H1 (cell line): Measurements from ENCODE around the gene CLEC16A. TPM values are rescaled to one million over a fixed set of nuclear protein-coding genes. Genes with fewer than 3 reads are reported as not detected.

ENCODE experiments used
- CTCF ChIA-PET: fragments of 300-600 bp; sonication (Branson Sonifier 250); formaldehyde crosslinking; loops from one replicate; lab custom pipeline; 2021; ENCODE audit not compliant: partially characterized antibody; lab: Charles Lee
- POLR2A ChIA-PET: fragments of 300-600 bp; sonication (Branson Sonifier 250); formaldehyde crosslinking; loops from one replicate; lab custom pipeline; 2021; ENCODE audit warnings: inconsistent platforms; ENCODE audit not compliant: partially characterized antibody; lab: Charles Lee
- DNase-seq, 2 experiments: peaks; one replicate each; pipeline versions ENCODE4 v3.0.0 to v3.0.0-alpha.2; 2010 to 2022; ENCODE audit warnings: low spot score in 2 of 2, low read depth in 1 of 2, mixed read lengths in 1 of 2
- FAIRE-seq: peaks from 2 replicates; lab custom pipeline; 2011; peaks lifted over from hg19 to GRCh38; lab: Jason Lieb, UNC
- H2AFZ ChIP-seq: 2 replicates; pipeline ENCODE4 v1.8.1; 2012; ENCODE audit warnings: low read length, inconsistent platforms
- H2AK5ac ChIP-seq: 2 replicates; pipeline ENCODE4 v1.6.1; 2013; ENCODE audit warnings: low read depth, low read length
- H2BK120ac ChIP-seq: replicated peaks from 2 replicates; pipeline ENCODE3; 2013; ENCODE audit warnings: low read depth, low read length, inconsistent platforms
- H2BK12ac ChIP-seq: 2 replicates; pipeline ENCODE4 v1.6.1; 2013; ENCODE audit warnings: low read depth, low read length
- H2BK15ac ChIP-seq: 2 replicates; pipeline ENCODE4 v1.6.1; 2013; ENCODE audit warnings: low read length
- H2BK20ac ChIP-seq: 2 replicates; pipeline ENCODE4 v1.6.1; 2013; ENCODE audit warnings: low read length
- H2BK5ac ChIP-seq: 2 replicates; pipeline ENCODE4 v1.6.1; 2013; ENCODE audit warnings: low read depth, low read length
- H3K14ac ChIP-seq: 2 replicates; pipeline ENCODE4 v1.6.1; 2013; ENCODE audit warnings: inconsistent platforms; ENCODE audit not compliant: insufficient read length
- H3K18ac ChIP-seq: 2 replicates; pipeline ENCODE4 v1.6.1; 2013; ENCODE audit warnings: low read length; ENCODE audit errors: extremely low read depth
- H3K23ac ChIP-seq: 2 replicates; pipeline ENCODE4 v1.6.1; 2013; ENCODE audit warnings: inconsistent platforms; ENCODE audit not compliant: insufficient read length
- H3K23me2 ChIP-seq: 2 replicates; pipeline ENCODE4 v1.6.1; 2013; ENCODE audit warnings: low read depth, low read length
- H3K27ac ChIP-seq: 2 replicates; pipeline ENCODE4 v1.6.1; 2011; ENCODE audit warnings: low read depth, low read length, inconsistent platforms
- H3K27me3 ChIP-seq, 4 experiments: replicated peaks in 1 of 4; 1 replicate in 1 of 4; 2 replicates in 3 of 4; pipeline versions ENCODE4 v1.6.1 to v1.8.1; 2011 to 2013; ENCODE audit warnings: low read length in 3 of 4, mild to moderate bottlenecking in 3 of 4, inconsistent platforms in 2 of 4, mixed read lengths in 2 of 4, moderate library complexity in 1 of 4; ENCODE audit not compliant: control insufficient read depth in 3 of 4, insufficient read depth in 3 of 4; ENCODE audit errors: extremely low read depth in 1 of 4
- H3K36me3 ChIP-seq, 4 experiments: 2 replicates each; pipeline versions ENCODE4 v1.6.1 to v1.8.1; 2011 to 2013; ENCODE audit warnings: mild to moderate bottlenecking in 4 of 4, low read length in 3 of 4, moderate library complexity in 2 of 4, control low read depth in 1 of 4, inconsistent platforms in 1 of 4; ENCODE audit not compliant: insufficient read depth in 4 of 4, control insufficient read depth in 2 of 4
- H3K4ac ChIP-seq: replicated peaks from 2 replicates; pipeline ENCODE3; 2013; ENCODE audit warnings: low read length, low read depth, mixed read lengths, inconsistent platforms; ENCODE audit not compliant: insufficient read length
- H3K4me1 ChIP-seq, 4 experiments: replicated peaks in 1 of 4; 1 replicate in 1 of 4; 2 replicates in 3 of 4; pipeline versions ENCODE4 v1.6.1 to v1.8.1; 2011 to 2013; ENCODE audit warnings: low read length in 3 of 4, inconsistent platforms in 2 of 4, mixed read lengths in 1 of 4; ENCODE audit not compliant: insufficient read depth in 4 of 4, control insufficient read depth in 3 of 4
- H3K4me2 ChIP-seq, 2 experiments: 2 replicates each; pipeline versions ENCODE4 v1.6.1 to v1.8.1; 2011 to 2013; ENCODE audit warnings: low read depth in 2 of 2, low read length in 2 of 2, control low read depth in 1 of 2, inconsistent platforms in 1 of 2, mild to moderate bottlenecking in 1 of 2; ENCODE audit not compliant: insufficient read depth in 1 of 2
- H3K4me3 ChIP-seq, 4 experiments: fragments of 200-600, 300-600 bp in 1 of 4; sonication (generic), shearing (Covaris generic), sonication (Bioruptor Twin) in 1 of 4; 2 replicates each; pipeline versions ENCODE4 v1.5.1 to v1.8.1; 2011 to 2016; ENCODE audit warnings: low read length in 4 of 4, low read depth in 3 of 4, control low read depth in 2 of 4, inconsistent platforms in 2 of 4, mild to moderate bottlenecking in 2 of 4, mixed read lengths in 1 of 4, moderate library complexity in 1 of 4; ENCODE audit not compliant: insufficient read depth in 2 of 4; ENCODE audit errors: extremely low read depth in 1 of 4
- H3K56ac ChIP-seq: replicated peaks from 2 replicates; pipeline ENCODE3; 2013; ENCODE audit warnings: low read depth, mild to moderate bottlenecking, mixed read lengths, low read length, inconsistent platforms; ENCODE audit not compliant: insufficient read length
- H3K79me1 ChIP-seq: 2 replicates; pipeline ENCODE4 v1.6.1; 2013; ENCODE audit warnings: low read depth, low read length, control low read depth
- H3K79me2 ChIP-seq, 2 experiments: 2 replicates each; pipeline versions ENCODE4 v1.6.1 to v1.8.1; 2012 to 2013; ENCODE audit warnings: low read length in 2 of 2, mild to moderate bottlenecking in 2 of 2, inconsistent platforms in 1 of 2; ENCODE audit not compliant: insufficient read depth in 2 of 2, control insufficient read depth in 1 of 2
- H3K9ac ChIP-seq, 4 experiments: replicated peaks in 1 of 4; 1 replicate in 1 of 4; 2 replicates in 3 of 4; pipeline versions ENCODE4 v1.6.1 to v1.8.1; 2011 to 2013; ENCODE audit warnings: low read depth in 3 of 4, low read length in 3 of 4, control low read depth in 2 of 4, mild to moderate bottlenecking in 2 of 4, moderate library complexity in 2 of 4, inconsistent platforms in 1 of 4; ENCODE audit errors: extremely low read depth in 1 of 4
- H3K9me3 ChIP-seq, 2 experiments: 2 replicates each; pipeline versions ENCODE4 v1.6.1 to v1.8.1; 2012 to 2013; ENCODE audit warnings: mild to moderate bottlenecking in 2 of 2, moderate library complexity in 2 of 2, control low read depth in 1 of 2, inconsistent platforms in 1 of 2, low read depth in 1 of 2, low read length in 1 of 2, mixed read lengths in 1 of 2; ENCODE audit not compliant: insufficient read depth in 2 of 2
- H4K20me1 ChIP-seq, 2 experiments: replicated peaks in 1 of 2; 2 replicates each; pipeline versions ENCODE3 to v1.8.1; 2011 to 2013; ENCODE audit warnings: inconsistent platforms in 2 of 2, low read length in 2 of 2, mild to moderate bottlenecking in 1 of 2; ENCODE audit not compliant: insufficient read depth in 2 of 2, control insufficient read depth in 1 of 2
- H4K5ac ChIP-seq: 2 replicates; pipeline ENCODE4 v1.6.1; 2013; ENCODE audit warnings: low read length, low read depth, mixed read lengths, inconsistent platforms; ENCODE audit not compliant: insufficient read length
- H4K8ac ChIP-seq: 2 replicates; pipeline ENCODE4 v1.8.0; 2013; ENCODE audit warnings: mild to moderate bottlenecking, moderate library complexity, low read length, inconsistent platforms; ENCODE audit not compliant: insufficient read depth; ENCODE audit errors: extremely low read depth
- H4K91ac ChIP-seq: replicated peaks from 2 replicates; pipeline ENCODE3; 2013; ENCODE audit warnings: low read length, mixed read lengths, inconsistent platforms; ENCODE audit not compliant: insufficient read length
- CBX8 ChIP-seq: fragments of 300-800, 300-1000 bp; sonication (generic); IDR thresholded peaks from 2 replicates; pipeline ENCODE4 v1.7.1; 2016; ENCODE audit warnings: low read depth, low read length, borderline replicate concordance
- CHD2 ChIP-seq: IDR thresholded peaks from 2 replicates; pipeline ENCODE4 v1.6.1; 2012; ENCODE audit warnings: low read length, improper control_type of control experiment
- CREB1 ChIP-seq: IDR thresholded peaks from 2 replicates; pipeline ENCODE4 v1.6.1; 2012; ENCODE audit warnings: inconsistent platforms
- GABPA ChIP-seq: IDR thresholded peaks from 2 replicates; pipeline ENCODE4 v1.6.1; 2011; ENCODE audit warnings: mild to moderate bottlenecking, low read length, moderate library complexity, borderline replicate concordance; ENCODE audit not compliant: insufficient read depth
- JUND ChIP-seq: IDR thresholded peaks from 2 replicates; pipeline ENCODE4 v1.6.1; 2011; ENCODE audit warnings: mild to moderate bottlenecking, improper control_type of control experiment, low read length
- NANOG ChIP-seq: IDR thresholded peaks from 2 replicates; pipeline ENCODE4 v1.6.1; 2011; ENCODE audit warnings: low read length, low read depth, mild to moderate bottlenecking, inconsistent platforms; ENCODE audit not compliant: insufficient read depth, poor library complexity, severe bottlenecking
- PHF8 ChIP-seq: fragments of 200-600 bp; sonication (generic); conservative IDR thresholded peaks from 2 replicates; pipeline ENCODE4 v1.7.1; 2012; ENCODE audit warnings: low read depth, mild to moderate bottlenecking, inconsistent platforms, low read length, moderate library complexity
- RAD21 ChIP-seq, 2 experiments: IDR thresholded peaks in 1 of 2; conservative IDR thresholded peaks in 1 of 2; 2 replicates each; pipeline ENCODE4 v1.6.1; 2011; ENCODE audit warnings: low read depth in 2 of 2, low read length in 2 of 2, improper control_type of control experiment in 1 of 2, inconsistent platforms in 1 of 2, mild to moderate bottlenecking in 1 of 2, moderate library complexity in 1 of 2
- TBP ChIP-seq: IDR thresholded peaks from 2 replicates; pipeline ENCODE4 v1.6.1; 2011; ENCODE audit warnings: low read depth, low read length, improper control_type of control experiment
- WGBS, 2 experiments: shearing (Covaris generic) in 1 of 2; methylation state at CpG; one replicate each; pipeline versions ENCODE4 v1.1.6 to v1.1.7; 2013 to 2015; ENCODE audit warnings: low lambda C conversion rate in 2 of 2, mixed read lengths in 2 of 2, inconsistent platforms in 1 of 2, low coverage in 1 of 2, missing lambda C conversion rate in 1 of 2; ENCODE audit not compliant: insufficient replicate concordance in 2 of 2, insufficient coverage in 1 of 2, insufficient read length in 1 of 2; ENCODE audit errors: extremely low coverage in 1 of 2, missing lambda C conversion rate in 1 of 2; 5-methylcytosine and 5-hydroxymethylcytosine counted together
- polyA plus RNA-seq, 7 experiments: library from polyadenylated mRNA; depleted of rRNA in 3 of 7; stranded (reverse) in 5 of 7; unstranded in 2 of 7; fragments of >200 nt in 5 of 7; fragments of 200-250 nt in 2 of 7; gene quantifications; 1 replicate in 5 of 7; 2 replicates in 1 of 7; 4 replicates in 1 of 7; pipeline versions ENCODE4 v1.2.1 to v1.2.3, GENCODE V29; 2011 to 2013; ENCODE audit warnings: missing spikeins in 2 of 7, mixed read lengths in 2 of 7
- total RNA-seq: library from RNA; stranded (reverse); fragmentation: NEBNext Ultra II Directional; extraction: Animal tissue kit (Norgen Biotek cat#: 25700); gene quantifications from 2 replicates; pipeline ENCODE4 v1.2.1, GENCODE V29; 2021

The CLEC16A gene
- total and polyA plus RNA-seq, 2 of the 8 experiments (the other 6 are each of a cell fraction or from before 2014, with no cell fraction given) = 7.6 to 19.3 TPM

DNA sequence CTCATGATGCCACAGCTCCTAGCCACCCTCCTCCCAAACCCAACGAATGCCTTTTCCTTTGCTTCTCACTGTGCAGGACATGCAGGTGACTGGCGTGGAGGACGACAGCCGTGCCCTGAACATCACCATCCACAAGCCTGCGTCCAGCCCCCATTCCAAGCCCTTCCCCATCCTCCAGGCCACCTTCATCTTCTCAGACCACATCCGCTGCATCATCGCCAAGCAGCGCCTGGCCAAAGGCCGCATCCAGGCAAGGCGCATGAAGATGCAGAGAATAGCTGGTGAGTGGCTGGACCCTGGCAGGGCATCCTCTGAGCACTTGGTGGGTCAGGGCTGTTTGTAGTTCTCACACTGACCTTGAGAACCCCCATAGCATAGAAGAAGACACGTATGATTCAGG lies 179.3 kb downstream of the CLEC16A start:
- FAIRE-seq (no peak), DNase-seq (no peak)
- H3K79me2 ChIP-seq = no peaks in the 10 kb centered on the region
- H3K79me1 ChIP-seq = no peaks in the 10 kb centered on the region
- no peak overlapping the region for H2BK20ac ChIP-seq
- no peak overlapping the region for H2AFZ ChIP-seq
- H3K9ac ChIP-seq = no peak overlapping the region
- H3K23ac ChIP-seq = no peak overlapping the region
- peaks cover 0 to 3% (median 1%) of the 10 kb centered on the region in 4 experiments; a peak in 1 of 8 replicates for H3K36me3 ChIP-seq
- H3K9me3 ChIP-seq = no peaks in the 10 kb centered on the region
- WGBS, 2 experiments = 87% methylated on average over 11 of the region's 11 CpGs; no CpG with 5 or more reads in 1 of the 2 experiments
- POLR2A ChIA-PET = no interaction called here
- H2BK120ac ChIP-seq = no peak overlapping the region
- no peak overlapping the region for H3K18ac ChIP-seq
- H3K56ac ChIP-seq = no peak overlapping the region
- no peaks in the 10 kb centered on the region; the same call in 1 of the 2 replicates for H3K23me2 ChIP-seq
- no peak overlapping the region for H3K27ac ChIP-seq
- H3K27me3 ChIP-seq = no peaks in the 10 kb centered on the region
- H2BK15ac ChIP-seq = no peak overlapping the region
- CTCF ChIA-PET = interaction anchor here (0.8 to 1.7 kb wide), 2 partner anchors 11 to 97 kb away, joined by 3 to 4 read pairs; no protein-coding TSS in a partner anchor
- no peaks in the 10 kb centered on the region for H3K4me1 ChIP-seq
- no peak overlapping the region for H3K4me2 ChIP-seq
- H4K20me1 ChIP-seq = peaks cover 0 to 6% of the 10 kb centered on the region in 2 experiments
- H3K4me3 ChIP-seq = no peak overlapping the region
- H2BK5ac ChIP-seq = no peak overlapping the region
- H2BK12ac ChIP-seq = no peak overlapping the region
- no peak overlapping the region for H4K5ac ChIP-seq
- no peak overlapping the region for H4K8ac ChIP-seq
- TF ChIP-seq TBP (no peak), PHF8 (no peak), RAD21 (IDR thresholded peaks at IDR 0.05 in 1 of 2, conservative IDR thresholded peaks at IDR 0.05 in 1 of 2; ENCODE audit: low read depth in 2 of 2, low read length in 2 of 2) (no peak), CREB1 (no peak), CBX8 (no peak), GABPA (no peak), NANOG (no peak), CHD2 (no peak), JUND (no peak)
- H4K91ac ChIP-seq = no peak overlapping the region
- no peak overlapping the region for H3K4ac ChIP-seq
- no peak overlapping the region for H2AK5ac ChIP-seq
- no peak overlapping the region for H3K14ac ChIP-seq
